Karpas-422 (cell line): ENCODE measurements around the gene SLC2A9. TPM values are rescaled to one million over a fixed set of nuclear protein-coding genes. Genes with fewer than 3 reads are reported as not detected.

Source experiments
- DNase-seq: peaks from one replicate; pipeline ENCODE4 v3.0.0-alpha.2; 2015
- H2AFZ ChIP-seq: fragments of 200-600 bp; sonication (generic); 2 replicates; pipeline ENCODE4 v1.6.1; 2014; ENCODE audit warnings: antibody characterized with exemption, low read length, mixed read lengths
- H3K27ac ChIP-seq: fragments of 200-600 bp; sonication (generic); 2 replicates; pipeline ENCODE4 v1.5.1; 2014; ENCODE audit warnings: mild to moderate bottlenecking, low read length, moderate library complexity
- H3K27me3 ChIP-seq: fragments of 200-600 bp; sonication (generic); 2 replicates; pipeline ENCODE4 v1.6.1; 2014; ENCODE audit warnings: low read length, mixed read lengths
- H3K36me3 ChIP-seq: fragments of 200-600 bp; sonication (generic); 2 replicates; pipeline ENCODE4 v1.6.1; 2014; ENCODE audit warnings: low read length, mixed read lengths; ENCODE audit not compliant: insufficient read depth
- H3K4me1 ChIP-seq: fragments of 200-600 bp; sonication (generic); 2 replicates; pipeline ENCODE4 v1.6.1; 2014; ENCODE audit warnings: mild to moderate bottlenecking, low read length, mixed read lengths
- H3K4me2 ChIP-seq: fragments of 200-600 bp; sonication (generic); 2 replicates; pipeline ENCODE4 v1.6.1; 2014; ENCODE audit warnings: low read length, low read depth, mild to moderate bottlenecking; ENCODE audit not compliant: poor library complexity, severe bottlenecking
- H3K4me3 ChIP-seq: fragments of 200-600 bp; sonication (generic); 2 replicates; pipeline ENCODE4 v1.5.1; 2014; ENCODE audit warnings: mild to moderate bottlenecking, antibody characterized with exemption, low read length, mixed read lengths
- H3K79me2 ChIP-seq: fragments of 200-600 bp; sonication (generic); 2 replicates; pipeline ENCODE4 v1.6.1; 2014; ENCODE audit warnings: mild to moderate bottlenecking, low read length, mixed read lengths
- H3K9ac ChIP-seq: fragments of 200-600 bp; sonication (generic); 2 replicates; pipeline ENCODE4 v1.6.0; 2014; ENCODE audit warnings: low read length
- H3K9me2 ChIP-seq: fragments of 200-600 bp; sonication (generic), shearing (Covaris generic); replicated peaks from 2 replicates; pipeline ENCODE4 v1.6.0; 2014; ENCODE audit warnings: mild to moderate bottlenecking, low read length, moderate library complexity; ENCODE audit not compliant: insufficient read depth
- H3K9me3 ChIP-seq: fragments of 300-700, 200-600 bp; sonication (generic); 2 replicates; pipeline ENCODE4 v1.6.1; 2014; ENCODE audit warnings: low read length, mixed read lengths
- H4K20me1 ChIP-seq: fragments of 200-600 bp; sonication (generic); 2 replicates; pipeline ENCODE4 v1.6.1; 2014; ENCODE audit warnings: mild to moderate bottlenecking, antibody characterized with exemption, low read length, low read depth; ENCODE audit not compliant: insufficient read depth
- total RNA-seq: library from RNA; depleted of rRNA; stranded (reverse); fragments of >200 nt; shearing (Covaris generic); gene quantifications from 2 replicates; pipeline ENCODE4 v1.2.3, GENCODE V29; 2014; ENCODE audit warnings: low replicate concordance

The SLC2A9 gene
- total RNA-seq, 1 experiment from 2014 or later, result 0.71 TPM

DNA sequence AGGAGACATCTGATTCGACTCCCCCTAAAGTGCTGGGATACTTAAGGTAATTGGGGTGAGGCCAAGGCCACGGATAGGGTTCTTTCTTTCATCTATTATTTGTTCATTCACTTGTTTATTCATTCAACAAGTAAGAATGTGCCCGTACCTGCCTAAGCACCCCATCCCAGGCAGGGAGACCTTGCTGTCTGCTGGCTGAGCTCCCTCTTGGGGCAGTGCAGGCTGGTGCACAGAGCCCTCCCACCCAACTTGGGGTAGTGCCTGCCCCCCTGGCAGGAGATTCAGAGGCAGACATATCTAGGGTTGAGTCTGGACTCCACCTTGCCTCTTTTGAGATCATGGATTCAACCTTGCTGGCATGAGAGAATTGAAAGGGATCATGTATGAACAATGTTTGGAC is 144.2 kb downstream of the SLC2A9 start:
- peaks cover 11% of the 10 kb centered on the region for H3K4me1 ChIP-seq
- H2AFZ ChIP-seq, result no peak overlapping the region
- H3K27ac ChIP-seq, result no peak overlapping the region
- peak; percentile 37 for DNase-seq
- H3K4me2 ChIP-seq, result no peak overlapping the region
- H3K9me2 ChIP-seq, result no peaks in the 10 kb centered on the region
- no peaks in the 10 kb centered on the region for H3K27me3 ChIP-seq
- no peaks in the 10 kb centered on the region for H4K20me1 ChIP-seq
- no peaks in the 10 kb centered on the region for H3K79me2 ChIP-seq
- no peak overlapping the region for H3K9ac ChIP-seq
- no peaks in the 10 kb centered on the region for H3K9me3 ChIP-seq
- no peak overlapping the region for H3K4me3 ChIP-seq
- H3K36me3 ChIP-seq, result no peaks in the 10 kb centered on the region

DNA sequence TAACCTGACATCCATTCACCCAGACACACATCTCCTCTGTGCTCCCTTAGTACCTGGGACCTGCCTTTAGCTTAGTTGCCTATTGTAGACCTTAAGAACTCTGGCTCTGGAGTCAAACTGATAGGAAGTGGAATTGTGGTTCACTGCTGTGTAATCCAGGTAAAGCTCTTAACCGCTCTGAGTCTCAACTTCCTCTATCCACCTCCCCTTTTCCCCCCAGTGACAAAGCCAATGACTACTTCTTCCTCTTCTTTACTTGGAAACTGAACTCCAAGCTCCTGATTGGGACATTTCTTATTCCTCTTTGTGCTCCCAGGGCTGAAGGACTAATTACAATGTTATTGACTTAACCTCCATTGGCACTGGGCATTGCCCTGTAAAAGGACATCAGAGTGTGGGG is 145.8 kb downstream of the SLC2A9 start:
- no peak overlapping the region; the same call in 1 of the 2 replicates for H3K4me3 ChIP-seq
- H3K4me2 ChIP-seq, result peak overlapping the region; percentile 50
- H3K27me3 ChIP-seq, result no peaks in the 10 kb centered on the region
- H3K9me3 ChIP-seq, result no peaks in the 10 kb centered on the region
- H2AFZ ChIP-seq, result no peak overlapping the region
- DNase-seq, result peak; percentile 44
- peak overlapping the region; percentile 31; the same call in 1 of the 2 replicates for H3K27ac ChIP-seq
- H3K9me2 ChIP-seq, result no peaks in the 10 kb centered on the region
- H3K79me2 ChIP-seq, result no peaks in the 10 kb centered on the region
- H3K4me1 ChIP-seq, result peaks cover 11% of the 10 kb centered on the region
- no peak overlapping the region for H3K9ac ChIP-seq
- no peaks in the 10 kb centered on the region for H4K20me1 ChIP-seq
- no peaks in the 10 kb centered on the region for H3K36me3 ChIP-seq

DNA sequence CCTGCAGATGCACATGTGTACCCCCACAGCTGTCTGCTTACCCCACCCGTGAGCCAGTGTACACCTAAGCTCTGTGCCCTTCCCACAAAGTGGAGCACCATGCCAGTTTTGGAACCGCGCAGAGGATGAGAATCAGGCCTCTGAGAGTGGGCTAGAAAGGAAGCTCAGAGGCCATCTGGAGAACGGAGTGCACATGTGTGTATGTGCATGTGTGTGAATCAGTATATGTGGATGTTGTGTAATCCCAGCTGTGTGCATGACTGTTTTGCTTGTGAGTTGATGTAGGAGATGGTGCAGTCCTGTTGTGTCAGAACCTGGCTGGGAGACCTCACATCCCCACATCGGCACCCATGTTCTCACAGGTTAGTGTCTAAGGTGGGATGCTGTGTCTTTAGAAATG is 146.9 kb downstream of the SLC2A9 start:
- no peak overlapping the region for H3K4me3 ChIP-seq
- H3K9ac ChIP-seq, result no peak overlapping the region
- H4K20me1 ChIP-seq, result no peaks in the 10 kb centered on the region
- no peak overlapping the region for H2AFZ ChIP-seq
- H3K4me2 ChIP-seq, result no peak overlapping the region
- no peaks in the 10 kb centered on the region for H3K36me3 ChIP-seq
- H3K4me1 ChIP-seq, result peaks cover 11% of the 10 kb centered on the region
- DNase-seq, result no peak
- no peaks in the 10 kb centered on the region for H3K79me2 ChIP-seq
- H3K27ac ChIP-seq, result no peak overlapping the region
- H3K9me3 ChIP-seq, result no peaks in the 10 kb centered on the region
- no peaks in the 10 kb centered on the region for H3K27me3 ChIP-seq
- H3K9me2 ChIP-seq, result no peaks in the 10 kb centered on the region

- H3K9me3 ChIP-seq, result no peaks in the 10 kb centered on the region
- no peaks in the 10 kb centered on the region for H3K9me2 ChIP-seq
- H3K27me3 ChIP-seq, result no peaks in the 10 kb centered on the region
- no peaks in the 10 kb centered on the region for H3K36me3 ChIP-seq
- H3K4me2 ChIP-seq, result no peak overlapping the region
- no peaks in the 10 kb centered on the region for H4K20me1 ChIP-seq
- no peak overlapping the region for H3K27ac ChIP-seq
- H3K79me2 ChIP-seq, result no peaks in the 10 kb centered on the region
- no peak overlapping the region for H3K4me3 ChIP-seq
- H3K4me1 ChIP-seq, result peaks cover 2% of the 10 kb centered on the region
- H3K9ac ChIP-seq, result no peak overlapping the region
- no peak overlapping the region for H2AFZ ChIP-seq
- DNase-seq, result no peak
Observed at GRCh38 chr4:9870165-9870790, 151.0 kb downstream of the SLC2A9 start.

DNA sequence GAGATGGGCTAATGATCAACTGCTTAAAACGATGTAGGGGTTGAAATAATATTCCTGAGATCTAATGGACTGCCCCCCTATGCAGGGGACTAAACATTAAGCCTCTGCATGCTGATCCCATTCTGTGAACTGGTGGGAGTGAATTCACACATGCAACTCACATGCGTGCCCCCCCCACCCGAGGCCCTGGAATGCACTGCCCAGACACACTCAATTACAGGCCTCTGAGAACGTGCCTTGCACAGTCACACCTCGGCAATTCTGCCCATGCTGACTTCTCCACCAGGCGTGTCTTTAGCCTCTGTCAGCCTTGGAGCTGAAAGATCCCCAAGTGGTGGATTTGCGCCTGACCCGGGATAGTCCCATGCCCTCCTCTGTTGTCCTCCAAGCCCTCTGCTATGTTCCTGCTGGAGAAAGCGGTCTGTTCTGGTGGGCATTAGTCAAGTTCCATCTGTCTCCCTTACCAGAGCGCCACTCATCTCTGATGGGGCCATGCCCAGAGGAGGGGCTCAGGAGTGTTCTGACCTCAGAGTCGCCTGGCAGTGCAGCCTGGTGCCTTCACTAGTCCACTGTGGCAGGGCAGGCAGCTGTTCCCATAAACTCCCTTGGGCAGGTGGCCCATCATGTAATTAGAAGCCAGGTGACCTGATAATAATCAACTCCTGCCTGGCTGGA is 153.4 kb downstream of the SLC2A9 start:
- Histone ChIP-seq H3K27me3 (no peaks in the 10 kb centered on the region), H3K4me1 (no peaks in the 10 kb centered on the region), H3K36me3 (no peaks in the 10 kb centered on the region), H3K79me2 (no peaks in the 10 kb centered on the region), H3K27ac (no peak overlapping the region), H2AFZ (no peak overlapping the region), H3K9me2 (no peaks in the 10 kb centered on the region), H3K4me3 (no peak overlapping the region), H3K9me3 (no peaks in the 10 kb centered on the region), H3K9ac (no peak overlapping the region), H3K4me2 (no peak overlapping the region), H4K20me1 (no peaks in the 10 kb centered on the region)
- DNase-seq, result no peak

DNA sequence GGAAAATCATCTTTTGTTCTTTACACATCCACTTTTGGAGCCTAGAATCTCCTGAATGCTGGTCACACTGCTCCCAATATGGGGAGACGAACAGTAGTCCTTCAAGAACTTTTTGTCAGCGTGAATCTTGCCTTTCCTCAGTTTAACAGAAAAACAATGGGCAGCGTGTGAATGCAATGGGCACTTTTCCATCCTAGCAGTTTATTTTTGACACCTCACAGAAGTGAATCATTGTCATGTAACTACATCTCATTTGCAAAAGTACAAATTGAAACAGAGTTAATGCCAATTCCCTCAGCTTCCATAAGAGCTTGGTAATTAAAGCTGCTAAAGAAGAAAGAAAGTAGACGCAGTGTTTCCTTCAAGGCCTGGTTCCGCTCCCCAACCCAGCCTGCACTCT is 154.4 kb downstream of the SLC2A9 start:
- no peaks in the 10 kb centered on the region for H3K27me3 ChIP-seq
- no peaks in the 10 kb centered on the region for H3K9me3 ChIP-seq
- no peak overlapping the region for H2AFZ ChIP-seq
- H3K9me2 ChIP-seq, result no peaks in the 10 kb centered on the region
- H3K9ac ChIP-seq, result no peak overlapping the region
- DNase-seq, result no peak
- no peaks in the 10 kb centered on the region for H3K36me3 ChIP-seq
- H4K20me1 ChIP-seq, result no peaks in the 10 kb centered on the region
- no peak overlapping the region for H3K27ac ChIP-seq
- H3K79me2 ChIP-seq, result no peaks in the 10 kb centered on the region
- no peak overlapping the region for H3K4me3 ChIP-seq
- H3K4me2 ChIP-seq, result no peak overlapping the region
- H3K4me1 ChIP-seq, result no peaks in the 10 kb centered on the region

- Histone ChIP-seq H3K4me2 (no peak overlapping the region), H3K9me2 (no peaks in the 10 kb centered on the region), H3K36me3 (no peaks in the 10 kb centered on the region), H3K79me2 (no peaks in the 10 kb centered on the region), H3K27me3 (no peaks in the 10 kb centered on the region), H4K20me1 (no peaks in the 10 kb centered on the region), H3K4me1 (no peaks in the 10 kb centered on the region), H3K27ac (no peak overlapping the region), H3K9ac (no peak overlapping the region), H3K9me3 (no peaks in the 10 kb centered on the region), H2AFZ (no peak overlapping the region), H3K4me3 (no peak overlapping the region)
- no peak for DNase-seq
Observed at GRCh38 chr4:9861561-9861960, 159.7 kb downstream of the SLC2A9 start.

DNA sequence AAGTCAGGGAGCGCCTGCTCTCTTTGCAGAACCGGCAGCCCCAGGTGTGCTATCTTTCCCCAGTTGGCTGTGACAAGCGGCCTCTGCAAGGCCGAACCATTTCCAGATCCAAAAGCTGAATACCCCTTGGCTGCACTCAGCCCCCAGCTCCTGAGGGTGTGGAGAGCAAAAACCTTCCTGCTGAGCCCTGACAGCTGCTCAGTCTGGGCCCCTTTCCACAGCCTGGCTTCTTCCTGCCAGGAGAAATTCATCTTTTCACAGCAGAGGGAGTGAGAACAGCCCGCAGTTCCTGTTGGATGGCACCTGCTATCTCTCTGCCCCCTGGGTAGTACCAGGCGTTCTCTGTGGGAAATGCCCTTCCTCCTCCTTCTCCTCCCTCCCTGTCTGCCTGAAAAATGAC is 161.5 kb downstream of the SLC2A9 start:
- Histone ChIP-seq H3K4me2 (no peak overlapping the region), H2AFZ (no peak overlapping the region), H3K79me2 (no peaks in the 10 kb centered on the region), H3K9me2 (no peaks in the 10 kb centered on the region), H3K4me1 (no peaks in the 10 kb centered on the region), H4K20me1 (no peaks in the 10 kb centered on the region), H3K27ac (no peak overlapping the region), H3K9me3 (no peaks in the 10 kb centered on the region), H3K27me3 (no peaks in the 10 kb centered on the region), H3K9ac (no peak overlapping the region), H3K36me3 (no peaks in the 10 kb centered on the region), H3K4me3 (no peak overlapping the region)
- no peak for DNase-seq
